Measurements from ENCODE around the gene SCAI. TPM values are rescaled to one million over a fixed set of nuclear protein-coding genes. Genes with fewer than 3 reads are reported as not detected.

Gene SCAI
- total RNA-seq (1 to 10 TPM; 2.5 to 4.4 (median 3.6) TPM), polyA plus RNA-seq (1 to 10 TPM in 1 of 2 donors, under 1 TPM in 1; 0.51 to 1.5 TPM)
- long read RNA-seq, donor 1: 0 reads
- long read RNA-seq, donor 2, partial matches to known transcripts: 0 of 1 reads
- long read RNA-seq, donor 2, other reads (novel, unspliced or antisense): 1 of 1 reads
- long read RNA-seq, donor 3, full-length matches to known transcripts: 4 of 6 reads
- long read RNA-seq, donor 3, partial matches to known transcripts: 0 of 6 reads
- long read RNA-seq, donor 3, other reads (novel, unspliced or antisense): 2 of 6 reads

DNA sequence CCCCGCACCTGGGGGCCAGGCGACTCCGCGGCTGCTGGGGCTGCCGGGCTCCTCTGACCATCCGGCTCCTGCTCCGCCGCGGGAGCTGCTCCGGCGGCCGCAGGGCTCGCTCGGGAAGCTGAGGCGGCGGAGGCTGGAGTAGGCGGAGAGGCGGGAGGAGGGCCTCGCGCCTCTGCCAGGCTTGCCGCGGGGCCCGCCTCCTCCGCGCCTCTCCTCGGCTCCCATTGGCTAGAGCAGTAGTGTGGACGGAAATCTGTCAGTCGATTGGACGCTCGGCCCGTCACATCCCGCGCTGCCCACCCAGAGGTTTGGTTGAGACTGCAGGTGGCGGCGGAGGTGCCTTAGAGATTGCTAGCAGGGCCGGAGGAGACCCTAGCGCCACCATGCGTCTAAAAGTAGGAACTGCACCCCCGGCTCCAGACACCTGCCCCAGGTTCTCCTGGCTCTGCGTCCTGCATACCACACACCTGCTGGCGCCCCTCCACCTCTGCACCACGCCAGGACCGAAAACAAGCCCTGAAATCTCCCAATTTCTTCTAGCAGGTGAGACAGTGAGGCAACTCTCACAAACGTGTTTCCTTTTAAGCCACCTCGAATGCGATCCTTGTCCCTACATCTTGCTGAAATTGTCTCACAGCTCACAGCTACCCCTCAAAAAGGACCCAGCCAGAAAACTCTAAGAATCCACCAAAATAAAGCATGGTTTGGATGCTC is at the start of gene SCAI:
Gene SCAI, minus strand, starts transcription at position 152 of the 714 bp plus-strand sequence. Its CDS starts 91 bp downstream, at position 61.
- no peaks in the 10 kb centered on the region for H3K27me3 ChIP-seq
- peak within 1 kb of the TSS; percentile 57 to 78 (median 70) for H3K4me3 ChIP-seq
- TF ChIP-seq, protein P1, sequence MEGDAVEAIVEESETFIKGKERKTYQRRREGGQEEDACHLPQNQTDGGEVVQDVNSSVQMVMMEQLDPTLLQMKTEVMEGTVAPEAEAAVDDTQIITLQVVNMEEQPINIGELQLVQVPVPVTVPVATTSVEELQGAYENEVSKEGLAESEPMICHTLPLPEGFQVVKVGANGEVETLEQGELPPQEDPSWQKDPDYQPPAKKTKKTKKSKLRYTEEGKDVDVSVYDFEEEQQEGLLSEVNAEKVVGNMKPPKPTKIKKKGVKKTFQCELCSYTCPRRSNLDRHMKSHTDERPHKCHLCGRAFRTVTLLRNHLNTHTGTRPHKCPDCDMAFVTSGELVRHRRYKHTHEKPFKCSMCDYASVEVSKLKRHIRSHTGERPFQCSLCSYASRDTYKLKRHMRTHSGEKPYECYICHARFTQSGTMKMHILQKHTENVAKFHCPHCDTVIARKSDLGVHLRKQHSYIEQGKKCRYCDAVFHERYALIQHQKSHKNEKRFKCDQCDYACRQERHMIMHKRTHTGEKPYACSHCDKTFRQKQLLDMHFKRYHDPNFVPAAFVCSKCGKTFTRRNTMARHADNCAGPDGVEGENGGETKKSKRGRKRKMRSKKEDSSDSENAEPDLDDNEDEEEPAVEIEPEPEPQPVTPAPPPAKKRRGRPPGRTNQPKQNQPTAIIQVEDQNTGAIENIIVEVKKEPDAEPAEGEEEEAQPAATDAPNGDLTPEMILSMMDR (IDR thresholded peaks at IDR 0.05): peak; percentile 96 to 100 (median 99)
- H3K9me3 ChIP-seq: no peaks in the 10 kb centered on the region
- intact Hi-C loops (cut with DNase I): loop anchor here in 8 of 10 donors (1.0 to 10.0 kb wide), 6 partner anchors 199 to 371 kb away; partner anchors contain the start of genes GOLGA1 (in 8 of the 8), NR6A1 (in 5 of the 8) and WDR38 (in 1 of the 8)
- 1 to 2% methylated on average over 44 to 46 of the region's 46 CpGs for WGBS, 2 donors
- ATAC-seq (peak; percentile 100), DNase-seq (peak; percentile 99)
- peaks cover 2 to 17% (median 11%) of the 10 kb centered on the region in 9 donors for H3K4me1 ChIP-seq
- peaks cover 0 to 11% (median 0%) of the 10 kb centered on the region in 9 donors for H3K36me3 ChIP-seq
- peak within 1 kb of the TSS in 8 of 10 donors; percentile 58 to 79 (median 67) for H3K27ac ChIP-seq

GRCh38 chr9:125190361-125190801 is 47.1 kb upstream of the SCAI start:
- no peaks in the 10 kb centered on the region for H3K9me3 ChIP-seq
- TF ChIP-seq, protein P1 (IDR thresholded peaks at IDR 0.05): no peak
- no peaks in the 10 kb centered on the region for H3K36me3 ChIP-seq
- intact Hi-C loops (cut with DNase I): no loop called here
- ATAC-seq (peak in 1 of 8 donors; percentile 5), DNase-seq (no peak)
- H3K27me3 ChIP-seq: no peaks in the 10 kb centered on the region
- 55% methylated on average over 14 of the region's 14 CpGs for WGBS, 2 donors
- peak overlapping the region; percentile 73 to 100 (median 90) for H3K4me3 ChIP-seq
- H3K4me1 ChIP-seq: peaks cover 4 to 52% (median 41%) of the 10 kb centered on the region in 9 donors
- H3K27ac ChIP-seq: peak overlapping the region; percentile 52 to 99 (median 95)

DNA sequence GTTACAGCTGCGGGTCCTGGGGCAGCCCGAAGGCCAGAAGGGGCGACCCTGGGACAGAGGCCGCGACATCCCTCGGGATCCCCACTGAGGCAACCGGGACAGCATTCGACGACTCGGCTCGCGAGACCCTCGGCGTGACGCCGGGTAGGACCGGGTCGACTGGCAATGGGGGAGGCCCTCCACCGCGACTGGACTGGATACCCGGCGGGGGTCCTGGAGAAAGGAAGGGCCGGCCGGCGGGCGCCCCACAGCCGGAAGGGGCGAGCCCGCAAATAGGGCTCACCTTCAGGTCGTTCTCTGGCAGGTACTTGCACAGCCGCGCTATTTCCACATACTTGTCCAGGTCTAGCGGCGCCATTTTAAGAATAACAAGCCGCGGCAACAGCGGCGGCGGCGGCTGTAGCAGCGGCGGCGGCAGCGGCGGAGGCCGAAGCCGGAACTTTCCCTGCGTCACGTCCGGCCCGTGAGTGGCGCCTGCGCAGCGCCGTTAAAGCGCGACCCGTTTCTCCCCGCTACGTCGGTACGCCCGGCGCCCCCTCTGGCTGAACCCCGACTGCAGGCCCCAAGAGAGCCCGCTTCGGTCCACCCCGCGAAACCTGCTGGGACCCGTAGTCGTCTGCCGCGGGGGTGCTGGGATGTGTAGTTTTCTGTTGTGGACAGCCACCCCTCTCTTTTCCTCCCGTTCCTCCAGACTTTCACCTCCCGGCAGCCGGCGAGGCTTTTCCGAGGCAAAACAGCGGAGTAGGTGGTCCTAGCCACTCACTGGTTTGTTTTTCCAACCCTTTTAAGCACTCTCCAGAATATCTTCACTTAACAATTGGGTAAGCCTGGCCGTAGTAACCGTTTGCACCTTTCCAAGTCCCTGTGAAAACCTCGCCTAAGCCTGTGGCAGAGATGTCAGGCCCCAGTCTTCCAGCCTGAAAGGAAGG is 46.3 kb upstream of the SCAI start, which contains the start of gene PPP6C:
Gene PPP6C, minus strand, starts transcription at position 443 of the 929 bp plus-strand sequence. Its CDS starts 85 bp downstream, at position 358.
- Histone ChIP-seq H3K27ac (peak within 1 kb of the TSS; percentile 52 to 99 (median 95)), H3K4me3 (peak within 1 kb of the TSS; percentile 73 to 100 (median 90)), H3K36me3 (peaks cover 0 to 1% (median 0%) of the 10 kb centered on the region in 9 donors), H3K9me3 (no peaks in the 10 kb centered on the region), H3K27me3 (no peaks in the 10 kb centered on the region), H3K4me1 (peaks cover 4 to 53% (median 41%) of the 10 kb centered on the region in 9 donors)
- ATAC-seq (peak; percentile 99), DNase-seq (peak; percentile 98)
- 0 to 1% methylated on average over 82 of the region's 82 CpGs for WGBS, 2 donors
- intact Hi-C loops (cut with DNase I): loop anchor here in 2 of 10 donors (5.0 kb wide), 1 partner anchor 247 kb away; the partner anchor contains the start of gene GOLGA1 (in 2 of the 2)
- TF ChIP-seq, protein P1 (IDR thresholded peaks at IDR 0.05): peak; percentile 21 to 85 (median 69)
